HTERT RPE-1 (cell line): Measurements from ENCODE around the gene OTUB1.
"Not testable (repeated sequence)": the region's sequence is repeated elsewhere in the genome, so short reads cannot be mapped to it uniquely, and the experiment has no call there.

Experiments used
- in situ Hi-C: fragments of 300-500 bp; cut with MboI; formaldehyde crosslinking; loops from 4 replicates; pipeline ENCODE4 v1.14.3; 2020; ENCODE audit warnings: low sequenced_read_pairs

Gene OTUB1

GRCh38 chr11:63986156-63986931 is at the start of gene OTUB1:
Gene OTUB1, plus strand, starts transcription at chr11:63986438. Its CDS starts 19 bp downstream, at chr11:63986457.
- in situ Hi-C loops: no loop called here

GRCh38 chr11:63937713-63938478 is 48.3 kb upstream of the OTUB1 start:
- in situ Hi-C loops: no loop called here

GRCh38 chr11:63938479-63939396 is 47.5 kb upstream of the OTUB1 start, which contains the start of gene NAA40:
Gene NAA40, plus strand, starts transcription at chr11:63939002. Its CDS starts 95 bp downstream, at chr11:63939097.
- in situ Hi-C loops: no loop called here

GRCh38 chr11:63939397-63939891 is 46.8 kb upstream of the OTUB1 start:
- in situ Hi-C loops: no loop called here

- in situ Hi-C loops: no loop called here
Observed at GRCh38 chr11:63940786-63941185, 45.5 kb upstream of the OTUB1 start.

GRCh38 chr11:63941901-63942300 is 44.3 kb upstream of the OTUB1 start:
- in situ Hi-C loops: no loop called here

GRCh38 chr11:63942803-63943202 is 43.4 kb upstream of the OTUB1 start:
- in situ Hi-C loops: no loop called here

- in situ Hi-C loops: no loop called here
Observed at GRCh38 chr11:63944987-63945386, 41.3 kb upstream of the OTUB1 start.

- in situ Hi-C loops: no loop called here
Observed at GRCh38 chr11:63945477-63946163, 40.6 kb upstream of the OTUB1 start.

- in situ Hi-C loops: no loop called here
Observed at GRCh38 chr11:63951779-63952536, 34.3 kb upstream of the OTUB1 start.

GRCh38 chr11:63952570-63952969 is 33.7 kb upstream of the OTUB1 start:
- in situ Hi-C loops: no loop called here

GRCh38 chr11:63958008-63958407 is 28.2 kb upstream of the OTUB1 start:
- in situ Hi-C loops: no loop called here

- in situ Hi-C loops: no loop called here
Observed at GRCh38 chr11:63961608-63962412, 24.4 kb upstream of the OTUB1 start.

- in situ Hi-C loops: not testable (repeated sequence)
Observed at GRCh38 chr11:63963895-63964294, 22.3 kb upstream of the OTUB1 start.

- in situ Hi-C loops: no loop called here
Observed at GRCh38 chr11:63966444-63966843, 19.8 kb upstream of the OTUB1 start.

GRCh38 chr11:63969461-63969860 is 16.8 kb upstream of the OTUB1 start:
- in situ Hi-C loops: no loop called here

GRCh38 chr11:63970902-63971301 is 15.3 kb upstream of the OTUB1 start:
- in situ Hi-C loops: no loop called here

GRCh38 chr11:63973912-63974258 is 12.4 kb upstream of the OTUB1 start:
- in situ Hi-C loops: not testable (repeated sequence)
